ENCODE measurements around the gene SLC25A46.

SLC25A46 gene

DNA sequence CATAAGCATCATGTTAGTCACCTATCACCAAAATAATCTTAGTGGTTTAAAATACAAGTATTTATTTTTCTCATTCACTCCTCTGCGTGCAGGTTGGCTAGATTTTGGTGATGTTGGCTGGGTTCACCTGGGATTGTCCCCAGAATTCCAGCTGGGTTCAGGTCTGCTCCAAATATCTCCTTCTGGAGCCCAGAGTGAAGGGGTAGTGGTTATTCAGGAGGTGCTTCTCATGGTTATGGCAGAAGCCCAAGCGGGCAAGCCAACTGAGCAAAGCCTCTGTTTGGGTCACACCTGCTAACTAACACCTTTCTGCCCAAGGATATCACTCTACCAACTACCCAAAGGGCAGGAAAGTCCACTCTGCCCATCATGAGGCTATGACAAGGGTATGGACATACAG lies 4.7 kb upstream of the SLC25A46 start:
- no peak for DNase-seq
- Histone ChIP-seq H3K9me3 (ENCODE audit: control extremely low read depth in 1 of 5, control insufficient read depth in 4 of 5, insufficient read depth in 2 of 5, low read depth in 1 of 5, low read length in 4 of 5) (no peaks in the 10 kb centered on the region), H3K4me1 (ENCODE audit: control extremely low read depth in 1 of 4, control insufficient read depth in 4 of 4, insufficient read depth in 4 of 4, low read length in 3 of 4) (peaks cover 3 to 10% (median 5%) of the 10 kb centered on the region in 4 experiments), H3K4me3 (ENCODE audit: control insufficient read depth in 1 of 7, extremely low read depth in 1 of 7, insufficient read depth in 4 of 7, low read depth in 2 of 7, low read length in 6 of 7) (no peak overlapping the region), H3K27ac (ENCODE audit: insufficient read depth in 1 of 2, low read depth in 1 of 2, low read length in 2 of 2, poor library complexity in 1 of 2, severe bottlenecking in 2 of 2) (no peak overlapping the region), H3K36me3 (ENCODE audit: control insufficient read depth in 4 of 4, insufficient read depth in 4 of 4, low read length in 3 of 4) (no peaks in the 10 kb centered on the region), H3K27me3 (replicated peaks in 2 of 5; ENCODE audit: control insufficient read depth in 4 of 5, insufficient read depth in 5 of 5, low read length in 4 of 5) (no peaks in the 10 kb centered on the region)
- ChIA-PET CTCF (no interaction called here), POLR2A (no interaction called here)
- WGBS (ENCODE audit: insufficient coverage), result no CpG with 5 or more reads among the region's 2 CpGs

DNA sequence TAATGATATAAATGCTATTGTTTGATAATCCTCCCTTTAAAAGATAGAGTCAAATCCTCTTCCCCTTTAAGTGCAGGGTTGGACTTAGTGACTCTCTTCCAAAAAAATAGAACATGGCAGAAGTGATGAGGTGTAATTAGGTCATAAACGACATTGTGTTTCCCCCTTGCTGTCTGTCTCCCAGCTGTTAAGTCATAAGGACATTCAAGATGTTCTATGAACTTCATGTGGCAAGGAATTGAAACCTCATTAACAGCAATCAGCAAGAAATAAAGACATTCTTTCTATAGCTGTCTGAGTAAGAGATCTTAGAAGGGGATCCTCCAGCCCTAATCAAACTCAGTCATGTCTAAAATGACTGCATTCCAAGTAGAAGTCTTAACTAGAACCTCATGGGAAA lies 3.3 kb upstream of the SLC25A46 start:
- whole genome bisulfite sequencing (ENCODE audit: insufficient coverage), result no CpG with 5 or more reads among the region's 1 CpG
- ChIA-PET POLR2A (no interaction called here), CTCF (interaction anchor here (0.6 kb wide), 1 partner anchor 1953 kb away, joined by 3 read pairs; no protein-coding TSS in a partner anchor)
- H3K9me3 ChIP-seq (ENCODE audit: control extremely low read depth in 1 of 5, control insufficient read depth in 4 of 5, insufficient read depth in 2 of 5, low read depth in 1 of 5, low read length in 4 of 5), result no peaks in the 10 kb centered on the region
- DNase-seq, result peak in 2 of 3 donors; percentile 3 to 8
- H3K27ac ChIP-seq (ENCODE audit: insufficient read depth in 1 of 2, low read depth in 1 of 2, low read length in 2 of 2, poor library complexity in 1 of 2, severe bottlenecking in 2 of 2), result no peak overlapping the region
- peaks cover 7 to 13% (median 10%) of the 10 kb centered on the region in 4 experiments for H3K4me1 ChIP-seq (ENCODE audit: control extremely low read depth in 1 of 4, control insufficient read depth in 4 of 4, insufficient read depth in 4 of 4, low read length in 3 of 4)
- H3K27me3 ChIP-seq (replicated peaks in 2 of 5; ENCODE audit: control insufficient read depth in 4 of 5, insufficient read depth in 5 of 5, low read length in 4 of 5), result no peaks in the 10 kb centered on the region
- H3K4me3 ChIP-seq (ENCODE audit: control insufficient read depth in 1 of 7, extremely low read depth in 1 of 7, insufficient read depth in 4 of 7, low read depth in 2 of 7, low read length in 6 of 7), result no peak overlapping the region
- H3K36me3 ChIP-seq (ENCODE audit: control insufficient read depth in 4 of 4, insufficient read depth in 4 of 4, low read length in 3 of 4), result no peaks in the 10 kb centered on the region

DNA sequence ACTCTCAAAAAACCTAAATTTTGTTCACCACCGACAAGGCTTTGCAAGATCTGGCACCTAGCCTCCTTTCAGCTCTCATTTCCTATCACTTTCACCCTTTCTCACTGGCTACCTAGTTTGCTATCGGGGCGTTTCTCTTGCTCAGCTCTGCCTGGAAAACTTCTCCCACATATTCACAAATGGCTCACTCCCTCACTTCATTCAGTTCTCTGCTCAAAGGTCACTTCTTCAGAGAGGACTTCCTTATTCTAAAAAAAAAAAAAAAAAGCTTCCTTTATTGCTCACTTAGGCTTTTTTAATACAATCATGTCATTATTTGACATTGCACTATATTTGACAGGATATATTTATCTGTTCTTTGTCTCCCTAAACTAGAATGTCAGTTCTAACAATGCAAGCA lies 2.1 kb upstream of the SLC25A46 start:
- POLR2A ChIA-PET, result no interaction called here
- peaks cover 7 to 13% (median 10%) of the 10 kb centered on the region in 4 experiments for H3K4me1 ChIP-seq (ENCODE audit: control extremely low read depth in 1 of 4, control insufficient read depth in 4 of 4, insufficient read depth in 4 of 4, low read length in 3 of 4)

GRCh38 chr5:110738503-110738811 lies 350 bp upstream of the SLC25A46 start:
- Histone ChIP-seq H3K9me3 (ENCODE audit: control extremely low read depth in 1 of 5, control insufficient read depth in 4 of 5, insufficient read depth in 2 of 5, low read depth in 1 of 5, low read length in 4 of 5) (no peaks in the 10 kb centered on the region), H3K36me3 (ENCODE audit: control insufficient read depth in 4 of 4, insufficient read depth in 4 of 4, low read length in 3 of 4) (no peaks in the 10 kb centered on the region), H3K27me3 (replicated peaks in 2 of 5; ENCODE audit: control insufficient read depth in 4 of 5, insufficient read depth in 5 of 5, low read length in 4 of 5) (no peaks in the 10 kb centered on the region), H3K27ac (ENCODE audit: insufficient read depth in 1 of 2, low read depth in 1 of 2, low read length in 2 of 2, poor library complexity in 1 of 2, severe bottlenecking in 2 of 2) (peak overlapping the region; percentile 82 to 96), H3K4me3 (ENCODE audit: control insufficient read depth in 1 of 7, extremely low read depth in 1 of 7, insufficient read depth in 4 of 7, low read depth in 2 of 7, low read length in 6 of 7) (peak overlapping the region; percentile 72 to 96 (median 93)), H3K4me1 (ENCODE audit: control extremely low read depth in 1 of 4, control insufficient read depth in 4 of 4, insufficient read depth in 4 of 4, low read length in 3 of 4) (peaks cover 7 to 13% (median 10%) of the 10 kb centered on the region in 4 experiments)
- CTCF ChIA-PET, result no interaction called here
- POLR2A ChIA-PET, result interaction anchor here (0.6 kb wide), 1 partner anchor 19 kb away, joined by 3 read pairs; no protein-coding TSS in a partner anchor
- no peak for DNase-seq
- 0% methylated on average over 10 of the region's 14 CpGs for WGBS (ENCODE audit: insufficient coverage)

More for the DNA sequence above, 2.1 kb upstream of the SLC25A46 start:
- no peaks in the 10 kb centered on the region for H3K36me3 ChIP-seq (ENCODE audit: control insufficient read depth in 4 of 4, insufficient read depth in 4 of 4, low read length in 3 of 4)
- no peak for DNase-seq
- CTCF ChIA-PET, result no interaction called here
- WGBS (ENCODE audit: insufficient coverage), result 93% methylated on average over 3 of the region's 3 CpGs
- H3K4me3 ChIP-seq (ENCODE audit: control insufficient read depth in 1 of 7, extremely low read depth in 1 of 7, insufficient read depth in 4 of 7, low read depth in 2 of 7, low read length in 6 of 7), result no peak overlapping the region
- H3K27ac ChIP-seq (ENCODE audit: insufficient read depth in 1 of 2, low read depth in 1 of 2, low read length in 2 of 2, poor library complexity in 1 of 2, severe bottlenecking in 2 of 2), result no peak overlapping the region
- H3K9me3 ChIP-seq (ENCODE audit: control extremely low read depth in 1 of 5, control insufficient read depth in 4 of 5, insufficient read depth in 2 of 5, low read depth in 1 of 5, low read length in 4 of 5), result no peaks in the 10 kb centered on the region
- no peaks in the 10 kb centered on the region for H3K27me3 ChIP-seq (replicated peaks in 2 of 5; ENCODE audit: control insufficient read depth in 4 of 5, insufficient read depth in 5 of 5, low read length in 4 of 5)

DNA sequence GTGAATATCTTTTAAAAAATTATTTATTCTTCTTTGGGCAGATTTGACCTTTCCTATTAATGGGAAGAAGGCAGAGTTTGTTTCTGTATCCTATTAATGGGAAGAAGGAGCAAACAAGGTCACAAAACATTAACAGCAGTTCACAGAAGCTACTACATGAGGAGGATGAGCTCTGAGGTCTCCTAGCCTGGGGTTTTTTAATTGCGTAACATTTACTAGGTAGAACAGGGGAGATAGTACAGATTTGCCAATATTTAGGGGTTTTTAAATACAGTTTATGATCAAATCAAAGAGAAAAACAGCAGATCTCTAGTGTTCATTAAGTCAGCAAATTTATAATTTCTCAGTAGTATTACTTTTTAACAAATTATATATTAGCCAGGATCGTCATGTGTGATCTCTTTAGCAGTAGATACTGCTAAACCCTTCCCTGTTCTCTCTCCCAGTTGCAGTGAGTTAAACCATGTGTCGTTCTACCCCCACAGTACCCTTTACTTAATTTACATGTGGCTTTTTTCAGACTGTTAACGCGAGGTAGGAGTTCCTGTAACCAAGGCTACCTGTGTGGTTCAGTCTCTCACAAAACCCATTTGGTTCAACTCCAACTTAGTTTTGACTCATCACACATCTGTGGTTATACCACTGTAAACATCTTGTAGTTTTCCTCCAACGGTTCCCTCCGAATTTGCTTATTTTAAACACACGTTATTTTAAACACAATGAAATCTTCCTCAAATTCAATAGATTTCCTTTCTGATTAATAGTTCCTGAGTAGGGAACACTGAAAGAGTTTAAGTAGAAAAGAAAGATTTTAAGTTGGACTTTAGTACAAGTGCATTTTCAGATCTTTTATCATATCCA lies 13.3 kb downstream of the SLC25A46 start:
- Histone ChIP-seq H3K4me3 (ENCODE audit: control insufficient read depth in 1 of 7, extremely low read depth in 1 of 7, insufficient read depth in 4 of 7, low read depth in 2 of 7, low read length in 6 of 7) (no peak overlapping the region), H3K27me3 (replicated peaks in 2 of 5; ENCODE audit: control insufficient read depth in 4 of 5, insufficient read depth in 5 of 5, low read length in 4 of 5) (no peaks in the 10 kb centered on the region), H3K36me3 (ENCODE audit: control insufficient read depth in 4 of 4, insufficient read depth in 4 of 4, low read length in 3 of 4) (peaks cover 10 to 38% (median 21%) of the 10 kb centered on the region in 4 experiments), H3K9me3 (ENCODE audit: control extremely low read depth in 1 of 5, control insufficient read depth in 4 of 5, insufficient read depth in 2 of 5, low read depth in 1 of 5, low read length in 4 of 5) (no peaks in the 10 kb centered on the region), H3K27ac (ENCODE audit: insufficient read depth in 1 of 2, low read depth in 1 of 2, low read length in 2 of 2, poor library complexity in 1 of 2, severe bottlenecking in 2 of 2) (no peak overlapping the region), H3K4me1 (ENCODE audit: control extremely low read depth in 1 of 4, control insufficient read depth in 4 of 4, insufficient read depth in 4 of 4, low read length in 3 of 4) (no peaks in the 10 kb centered on the region)
- ChIA-PET POLR2A (no interaction called here), CTCF (interaction anchor here (2.1 kb wide), 1 partner anchor 11 kb away, joined by 4 read pairs; no protein-coding TSS in a partner anchor)
- 90% methylated on average over 2 of the region's 8 CpGs for WGBS (ENCODE audit: insufficient coverage)
- no peak for DNase-seq

- Histone ChIP-seq H3K27ac (ENCODE audit: insufficient read depth in 1 of 2, low read depth in 1 of 2, low read length in 2 of 2, poor library complexity in 1 of 2, severe bottlenecking in 2 of 2) (no peak overlapping the region), H3K36me3 (ENCODE audit: control insufficient read depth in 4 of 4, insufficient read depth in 4 of 4, low read length in 3 of 4) (peaks cover 10 to 39% (median 17%) of the 10 kb centered on the region in 4 experiments), H3K27me3 (replicated peaks in 2 of 5; ENCODE audit: control insufficient read depth in 4 of 5, insufficient read depth in 5 of 5, low read length in 4 of 5) (no peaks in the 10 kb centered on the region), H3K4me1 (ENCODE audit: control extremely low read depth in 1 of 4, control insufficient read depth in 4 of 4, insufficient read depth in 4 of 4, low read length in 3 of 4) (no peaks in the 10 kb centered on the region), H3K4me3 (ENCODE audit: control insufficient read depth in 1 of 7, extremely low read depth in 1 of 7, insufficient read depth in 4 of 7, low read depth in 2 of 7, low read length in 6 of 7) (no peak overlapping the region), H3K9me3 (ENCODE audit: control extremely low read depth in 1 of 5, control insufficient read depth in 4 of 5, insufficient read depth in 2 of 5, low read depth in 1 of 5, low read length in 4 of 5) (no peaks in the 10 kb centered on the region)
- DNase-seq, result no peak
- ChIA-PET CTCF (interaction anchor here (0.8 to 2.1 kb wide), 2 partner anchors 12 to 356 kb away, joined by 3 to 4 read pairs; no protein-coding TSS in a partner anchor), POLR2A (no interaction called here)
- 100% methylated on average over 1 of the region's 1 CpG for WGBS (ENCODE audit: insufficient coverage)
Measured at GRCh38 chr5:110752953-110753352, 14.1 kb downstream of the SLC25A46 start.

DNA sequence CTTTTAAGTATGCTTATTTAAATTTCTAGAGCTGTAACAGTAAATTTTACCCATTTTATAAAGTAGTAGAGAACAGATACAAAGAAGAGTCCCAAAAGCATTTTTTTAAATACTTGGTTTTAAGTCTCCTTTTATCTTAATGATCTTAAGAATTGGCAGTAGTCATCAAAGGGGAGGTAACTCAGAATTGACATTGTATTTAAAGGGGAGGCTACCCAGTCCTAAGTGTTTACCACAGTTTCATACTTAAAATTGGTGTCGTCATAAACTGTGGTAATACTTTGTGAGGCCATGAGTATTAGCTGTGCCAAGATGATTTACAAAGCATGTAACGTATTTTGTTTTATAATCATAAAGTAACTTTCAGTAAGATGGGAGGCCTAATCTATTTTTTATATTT lies 14.8 kb downstream of the SLC25A46 start:
- DNase-seq, result peak in 1 of 3 donors; percentile 6
- CTCF ChIA-PET, result interaction anchor here (0.8 to 2.1 kb wide), 2 partner anchors 13 to 355 kb away, joined by 3 to 4 read pairs; no protein-coding TSS in a partner anchor
- POLR2A ChIA-PET, result no interaction called here
- no peaks in the 10 kb centered on the region for H3K27me3 ChIP-seq (replicated peaks in 2 of 5; ENCODE audit: control insufficient read depth in 4 of 5, insufficient read depth in 5 of 5, low read length in 4 of 5)
- H3K9me3 ChIP-seq (ENCODE audit: control extremely low read depth in 1 of 5, control insufficient read depth in 4 of 5, insufficient read depth in 2 of 5, low read depth in 1 of 5, low read length in 4 of 5), result no peaks in the 10 kb centered on the region
- peaks cover 8 to 35% (median 15%) of the 10 kb centered on the region in 4 experiments for H3K36me3 ChIP-seq (ENCODE audit: control insufficient read depth in 4 of 4, insufficient read depth in 4 of 4, low read length in 3 of 4)
- no CpG with 5 or more reads among the region's 2 CpGs for WGBS (ENCODE audit: insufficient coverage)
- H3K4me1 ChIP-seq (ENCODE audit: control extremely low read depth in 1 of 4, control insufficient read depth in 4 of 4, insufficient read depth in 4 of 4, low read length in 3 of 4), result no peaks in the 10 kb centered on the region
- no peak overlapping the region for H3K27ac ChIP-seq (ENCODE audit: insufficient read depth in 1 of 2, low read depth in 1 of 2, low read length in 2 of 2, poor library complexity in 1 of 2, severe bottlenecking in 2 of 2)
- H3K4me3 ChIP-seq (ENCODE audit: control insufficient read depth in 1 of 7, extremely low read depth in 1 of 7, insufficient read depth in 4 of 7, low read depth in 2 of 7, low read length in 6 of 7), result no peak overlapping the region

Data from common myeloid progenitor, CD34-positive (primary cell).